RWPE1 (cell line): ENCODE results near the gene CASP7.

Experiments used
- CTCF ChIA-PET: fragments of 350-600 bp; sonication (Branson Sonifier 250); formaldehyde crosslinking; extraction: SDS; loops from one replicate; lab custom pipeline; 2021; lab: Yijun Ruan, JAX
- POLR2A ChIA-PET: fragments of 400-600 bp; formaldehyde crosslinking; extraction: SDS; loops from one replicate; lab custom pipeline; 2020; ENCODE audit warnings: antibody characterized with exemption; ENCODE audit not compliant: low non-redundant PET; lab: Yijun Ruan, JAX
- DNase-seq: peaks from one replicate; pipeline ENCODE4 v3.0.0; 2012; ENCODE audit warnings: low spot score
- H3K27ac ChIP-seq: fragments of 450-650 bp; 2 replicates; pipeline ENCODE4 v1.5.1; 2017
- CTCF ChIP-seq: fragments of 450-650 bp; conservative IDR thresholded peaks from 2 replicates; pipeline ENCODE4 v1.5.1; 2017; ENCODE audit warnings: low read depth, mild to moderate bottlenecking

CASP7 gene

GRCh38 chr10:113739577-113739976 is 59.9 kb downstream of the CASP7 start:
- CTCF ChIA-PET: interaction anchor here (0.7 kb wide), 1 partner anchor 288 kb away, joined by 5 read pairs; no protein-coding TSS in a partner anchor
- TF ChIP-seq CTCF: no peak
- no peak overlapping the region for H3K27ac ChIP-seq
- DNase-seq: no peak
- POLR2A ChIA-PET: no interaction called here

GRCh38 chr10:113740850-113741249 is 61.1 kb downstream of the CASP7 start:
- CTCF ChIA-PET: no interaction called here
- no peak for TF ChIP-seq CTCF
- H3K27ac ChIP-seq: no peak overlapping the region

DNA sequence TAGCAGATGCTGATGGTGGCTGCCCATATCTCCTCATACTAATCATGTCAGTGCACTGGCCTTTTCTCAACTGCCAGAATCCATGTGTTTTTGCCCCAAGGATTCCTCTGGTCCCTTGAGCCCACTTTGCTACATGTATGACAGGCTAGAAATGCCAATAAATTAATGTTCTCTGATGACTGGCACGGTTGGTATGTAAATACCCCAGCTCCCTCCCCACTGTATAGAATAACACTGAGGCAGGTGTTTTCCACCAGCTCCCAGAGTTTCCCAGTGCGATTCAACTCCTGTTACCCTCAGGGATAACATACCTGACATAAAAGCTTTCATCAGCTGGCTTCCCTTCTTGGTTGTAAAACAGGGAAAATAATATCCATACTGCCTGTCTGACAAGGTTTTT is 62.8 kb downstream of the CASP7 start:
- TF ChIP-seq CTCF: no peak
- ChIA-PET POLR2A (no interaction called here), CTCF (interaction anchor here (0.6 to 0.7 kb wide), 2 partner anchors 15 to 402 kb away, joined by 3 read pairs; no protein-coding TSS in a partner anchor)
- DNase-seq: no peak
- no peak overlapping the region for H3K27ac ChIP-seq

More at GRCh38 chr10:113740850-113741249, 61.1 kb downstream of the CASP7 start:
- POLR2A ChIA-PET: no interaction called here
- no peak for DNase-seq

DNA sequence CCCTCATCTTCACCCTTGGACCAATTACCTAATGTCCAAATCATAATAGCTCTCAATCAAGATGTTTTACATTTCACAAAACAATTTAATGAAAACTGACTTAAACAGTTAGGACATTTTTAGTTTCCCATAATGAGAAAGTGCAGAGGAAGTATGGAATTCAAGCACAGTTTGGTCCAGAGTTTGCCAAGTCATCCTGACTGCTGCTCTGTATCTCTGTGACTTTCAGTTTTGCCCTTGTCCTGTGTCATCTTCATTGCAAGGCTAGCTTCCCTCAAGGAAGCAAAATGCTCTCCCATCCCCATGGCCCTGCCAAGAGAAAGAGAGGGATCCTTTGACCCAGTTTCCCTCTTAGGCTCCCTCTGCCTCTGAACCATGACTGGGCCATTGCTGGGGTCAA is 63.9 kb downstream of the CASP7 start:
- TF ChIP-seq CTCF: no peak
- no peak overlapping the region for H3K27ac ChIP-seq
- no peak for DNase-seq
- ChIA-PET POLR2A (no interaction called here), CTCF (no interaction called here)

GRCh38 chr10:113745374-113745773 is 65.7 kb downstream of the CASP7 start:
- no peak for DNase-seq
- no peak overlapping the region for H3K27ac ChIP-seq
- POLR2A ChIA-PET: no interaction called here
- TF ChIP-seq CTCF: no peak
- CTCF ChIA-PET: no interaction called here

DNA sequence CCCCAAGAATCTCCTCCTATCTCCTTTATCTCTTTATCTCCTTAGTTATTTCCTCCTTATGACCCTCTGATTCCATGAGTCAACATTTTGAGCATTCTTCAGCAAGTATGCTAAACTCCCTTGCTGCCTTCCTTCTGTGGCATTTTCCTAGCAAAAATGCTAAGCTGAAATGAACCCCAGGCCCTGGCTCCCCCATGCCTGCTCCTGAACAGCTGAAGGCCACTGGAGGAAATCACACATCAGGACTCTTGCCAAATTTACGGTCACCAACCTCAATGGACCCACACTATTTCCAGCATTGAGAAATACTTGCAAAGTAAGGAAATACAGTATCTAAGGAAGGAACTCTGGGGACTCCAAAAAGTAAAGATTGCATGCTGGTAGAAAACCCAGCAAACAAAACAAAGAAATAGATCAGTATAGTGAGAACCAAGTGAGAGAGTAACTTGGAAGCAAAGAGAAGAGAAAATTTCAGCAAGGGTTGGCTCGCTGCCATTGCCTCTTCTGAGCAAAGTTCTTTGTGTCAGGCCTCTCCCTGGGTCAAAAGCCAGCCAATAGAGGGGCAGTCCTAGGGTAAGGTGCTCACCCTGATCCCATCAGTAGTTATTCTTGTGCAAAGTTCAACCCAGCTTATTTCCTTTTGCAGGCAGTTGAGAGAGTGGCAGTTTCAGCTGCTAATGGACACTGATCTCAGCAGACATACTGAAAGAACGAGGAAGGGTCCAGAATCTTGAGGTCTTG is 66.7 kb downstream of the CASP7 start:
- POLR2A ChIA-PET: no interaction called here

More for the DNA sequence above, 66.7 kb downstream of the CASP7 start:
- H3K27ac ChIP-seq: no peak overlapping the region
- no peak for DNase-seq
- CTCF ChIA-PET: no interaction called here
- no peak for TF ChIP-seq CTCF
